IPS DF 19.7 (cell line): ENCODE results near the gene MESP2.
A peak's percentile ranks its signal among the peaks of the same experiment; 100 is the strongest.

Experiments
- DNase-seq: peaks from one replicate; pipeline ENCODE4 v3.0.0-alpha.2; 2013; ENCODE audit warnings: low read depth, low spot score

The MESP2 gene, protein sequence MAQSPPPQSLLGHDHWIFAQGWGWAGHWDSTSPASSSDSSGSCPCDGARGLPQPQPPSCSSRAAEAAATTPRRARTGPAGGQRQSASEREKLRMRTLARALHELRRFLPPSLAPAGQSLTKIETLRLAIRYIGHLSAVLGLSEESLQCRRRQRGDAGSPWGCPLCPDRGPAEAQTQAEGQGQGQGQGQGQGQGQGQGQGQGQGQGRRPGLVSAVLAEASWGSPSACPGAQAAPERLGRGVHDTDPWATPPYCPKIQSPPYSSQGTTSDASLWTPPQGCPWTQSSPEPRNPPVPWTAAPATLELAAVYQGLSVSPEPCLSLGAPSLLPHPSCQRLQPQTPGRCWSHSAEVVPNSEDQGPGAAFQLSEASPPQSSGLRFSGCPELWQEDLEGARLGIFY

DNA sequence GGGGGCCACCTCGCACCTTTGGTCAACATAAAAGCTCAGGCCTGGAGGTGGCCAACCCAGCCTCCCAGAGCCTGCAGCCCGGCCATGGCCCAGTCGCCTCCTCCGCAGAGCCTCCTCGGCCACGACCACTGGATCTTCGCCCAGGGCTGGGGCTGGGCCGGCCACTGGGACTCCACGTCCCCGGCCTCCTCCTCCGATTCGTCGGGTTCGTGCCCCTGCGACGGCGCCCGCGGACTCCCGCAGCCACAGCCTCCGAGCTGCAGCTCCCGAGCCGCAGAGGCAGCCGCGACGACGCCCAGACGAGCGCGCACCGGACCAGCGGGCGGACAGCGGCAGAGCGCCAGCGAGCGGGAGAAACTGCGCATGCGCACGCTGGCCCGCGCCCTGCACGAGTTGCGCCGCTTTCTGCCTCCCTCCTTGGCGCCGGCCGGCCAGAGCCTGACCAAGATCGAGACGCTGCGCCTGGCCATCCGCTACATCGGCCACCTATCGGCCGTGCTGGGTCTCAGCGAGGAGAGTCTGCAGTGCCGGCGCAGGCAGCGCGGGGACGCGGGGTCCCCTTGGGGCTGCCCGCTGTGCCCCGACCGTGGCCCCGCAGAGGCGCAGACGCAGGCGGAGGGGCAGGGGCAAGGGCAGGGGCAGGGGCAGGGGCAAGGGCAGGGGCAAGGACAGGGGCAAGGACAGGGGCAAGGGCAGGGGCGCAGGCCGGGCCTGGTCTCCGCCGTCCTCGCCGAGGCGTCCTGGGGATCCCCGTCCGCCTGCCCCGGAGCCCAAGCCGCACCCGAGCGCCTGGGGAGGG is at the start of gene MESP2:
MESP2 (plus strand) TSS at position 59 of the 799 bp plus-strand sequence; CDS start at position 85, 26 bp downstream.
- DNase-seq = peak; percentile 61

DNA sequence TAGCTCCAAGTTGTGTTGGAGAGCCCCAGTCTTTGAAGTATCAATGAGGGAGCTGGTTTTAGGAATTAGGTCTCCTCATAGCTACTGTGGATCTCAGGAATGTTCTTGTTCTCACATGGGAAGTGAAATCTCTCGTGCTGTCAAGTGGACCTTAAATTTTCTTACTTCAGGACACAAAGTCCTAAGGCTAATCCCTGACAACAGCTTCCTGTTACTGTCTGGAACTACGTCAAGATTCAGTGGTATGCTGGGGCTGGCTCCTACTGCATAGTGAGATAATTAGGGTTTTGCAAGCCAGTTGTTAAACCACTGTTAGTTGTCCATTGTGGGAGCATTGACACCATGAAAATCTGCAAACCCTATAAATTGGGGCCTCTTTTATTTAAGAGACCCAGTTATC is 47.9 kb upstream of the MESP2 start:
- DNase-seq = no peak

DNA sequence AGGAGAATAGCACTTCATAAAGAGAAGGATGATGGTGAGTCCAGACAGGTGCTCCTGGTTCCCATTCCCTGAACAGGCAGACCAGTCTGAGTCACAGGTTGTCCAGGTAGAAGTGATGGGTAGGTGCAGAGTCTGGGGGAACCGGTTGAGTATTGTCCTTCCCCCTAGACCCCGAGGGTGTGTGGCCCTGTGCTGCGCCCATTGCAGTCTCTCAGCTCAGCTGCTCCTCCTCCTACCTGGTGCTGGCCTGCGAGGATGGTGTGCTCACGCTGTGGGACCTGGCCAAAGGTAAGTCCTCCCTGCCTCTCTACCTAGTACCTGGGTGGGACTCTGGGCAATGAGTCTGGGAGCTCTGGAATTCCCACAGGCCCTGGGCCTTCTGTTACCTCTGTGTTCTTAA is 44.9 kb upstream of the MESP2 start:
- DNase-seq = no peak

GRCh38 chr15:89732451-89733172 is 43.5 kb upstream of the MESP2 start:
- DNase-seq = no peak

- DNase-seq = no peak
Observed at GRCh38 chr15:89735773-89736172, 40.4 kb upstream of the MESP2 start.

- peak; percentile 57 for DNase-seq
Observed at GRCh38 chr15:89740137-89740536, 36.0 kb upstream of the MESP2 start.

GRCh38 chr15:89743011-89743410 is 33.1 kb upstream of the MESP2 start:
- DNase-seq = no peak

DNA sequence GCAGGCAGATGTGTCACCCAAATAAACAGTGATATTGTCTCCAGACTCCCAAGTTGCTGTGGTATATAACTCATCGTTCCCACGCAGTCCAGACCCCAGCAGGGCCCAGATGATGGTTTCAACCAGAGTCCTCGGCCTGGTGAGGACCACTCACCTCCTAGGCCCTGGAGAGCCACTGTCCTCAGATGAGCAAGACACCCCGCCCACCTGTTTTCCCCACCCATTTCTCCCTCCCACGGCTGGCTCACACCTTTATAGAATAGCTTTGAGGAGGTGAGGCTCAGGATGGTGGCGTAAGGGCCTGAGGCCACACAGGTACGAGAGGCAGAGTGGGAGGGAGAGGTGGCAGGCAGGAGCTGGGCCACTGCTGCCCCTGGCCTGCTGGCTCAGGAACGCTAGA is 32.5 kb upstream of the MESP2 start:
- DNase-seq = no peak

DNA sequence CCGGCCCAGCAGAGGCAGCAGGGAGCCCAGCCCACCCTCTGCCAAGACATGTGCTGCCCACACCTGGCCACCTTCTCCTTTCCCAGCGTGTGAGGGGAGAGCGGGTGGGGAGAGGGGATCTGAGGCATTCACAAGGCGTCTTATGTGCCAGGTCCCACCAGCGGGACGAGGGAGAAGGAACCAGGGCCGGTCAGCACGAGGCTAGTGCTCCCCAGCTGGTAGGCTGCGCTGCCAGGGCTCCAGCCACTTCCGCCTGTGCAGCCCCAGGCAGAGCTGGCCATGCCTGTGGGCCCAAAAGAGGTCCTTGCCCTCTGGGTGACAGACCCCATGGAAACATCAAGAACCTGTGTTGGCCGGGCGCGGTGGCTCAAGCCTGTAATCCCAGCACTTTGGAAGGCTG is 31.0 kb upstream of the MESP2 start:
- DNase-seq = no peak

DNA sequence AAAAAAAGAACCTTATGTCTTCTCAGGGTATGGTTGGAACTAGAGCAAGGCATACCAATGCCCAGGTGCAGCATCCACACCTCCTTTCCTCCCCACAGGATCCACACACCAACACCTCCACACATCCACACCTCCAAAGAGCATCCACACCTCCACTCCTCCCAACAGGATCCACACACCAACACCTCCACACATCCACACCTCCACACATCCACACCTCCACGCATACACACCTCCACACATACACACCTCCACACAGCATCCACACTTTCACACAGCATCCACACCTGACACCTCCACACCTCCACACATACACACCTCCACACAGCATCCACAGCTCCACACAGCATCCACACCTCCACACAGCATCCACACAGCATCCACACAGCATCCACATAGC is 30.4 kb upstream of the MESP2 start:
- DNase-seq = no peak

- DNase-seq = no peak
Observed at GRCh38 chr15:89746386-89746780, 29.7 kb upstream of the MESP2 start.

DNA sequence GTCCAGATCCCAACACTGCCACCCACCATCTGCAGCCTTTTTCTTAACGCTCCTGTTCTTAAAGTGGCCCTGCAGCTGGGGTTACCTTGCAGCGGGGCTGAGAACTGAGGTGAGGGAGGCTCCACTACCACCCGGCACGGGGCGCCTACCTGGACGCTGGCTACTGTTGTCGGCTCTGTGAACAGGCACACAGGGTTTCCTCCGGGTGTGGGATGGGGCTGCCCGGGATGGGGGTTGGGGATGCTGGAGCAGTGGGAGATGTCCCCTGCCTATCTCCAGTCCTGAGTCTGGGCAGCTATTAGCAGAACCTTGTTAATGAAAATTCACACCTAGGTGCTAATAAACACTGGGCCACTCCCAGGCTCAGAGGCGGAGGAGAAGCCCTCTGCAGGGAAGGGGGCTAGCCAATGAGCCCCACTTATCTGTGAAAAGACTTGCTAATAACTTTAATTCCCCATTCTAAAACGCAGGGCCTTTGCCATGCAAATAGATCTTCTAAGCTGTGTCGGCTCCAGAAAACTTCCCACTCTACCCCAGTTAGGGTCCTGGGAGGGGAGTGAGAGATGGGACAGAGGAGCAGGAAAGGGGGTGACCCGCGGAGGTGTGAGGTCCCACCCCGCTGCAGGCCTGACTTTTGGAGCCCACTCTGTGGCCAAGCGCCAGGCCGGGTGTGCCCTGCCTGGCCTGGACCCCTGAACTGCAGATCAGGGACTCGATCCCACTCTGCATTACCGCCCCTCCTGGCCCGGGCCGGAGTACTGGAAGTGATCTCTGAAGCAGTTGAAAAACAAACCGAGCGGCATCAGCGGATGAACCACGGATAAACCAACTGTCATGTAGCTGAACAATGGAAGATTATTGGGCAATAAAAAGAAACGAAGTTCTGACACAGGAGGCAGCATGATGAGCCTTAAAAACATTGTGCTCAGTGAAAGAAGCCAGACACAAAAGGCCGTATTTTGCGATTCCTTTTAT is 28.1 kb upstream of the MESP2 start:
- DNase-seq = no peak

DNA sequence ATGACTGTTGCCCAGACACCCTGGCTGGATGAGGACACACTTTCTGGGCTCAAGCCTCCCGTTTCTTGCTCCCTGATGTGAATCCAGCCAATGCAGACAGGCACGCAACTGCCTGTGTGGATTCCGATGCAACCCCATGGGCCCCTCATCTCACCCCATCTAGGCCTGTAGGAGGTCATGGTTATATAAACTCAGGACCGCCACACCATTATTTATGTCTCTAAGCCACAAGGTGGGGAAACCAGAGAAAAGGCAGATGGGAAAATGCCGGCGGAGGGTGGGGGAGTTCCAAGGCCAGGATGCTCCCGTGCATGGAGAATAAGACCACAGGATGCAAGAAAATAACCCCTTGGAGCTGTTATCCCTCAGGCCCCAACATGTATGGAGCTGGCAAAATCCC is 27.1 kb upstream of the MESP2 start:
- no peak for DNase-seq

DNA sequence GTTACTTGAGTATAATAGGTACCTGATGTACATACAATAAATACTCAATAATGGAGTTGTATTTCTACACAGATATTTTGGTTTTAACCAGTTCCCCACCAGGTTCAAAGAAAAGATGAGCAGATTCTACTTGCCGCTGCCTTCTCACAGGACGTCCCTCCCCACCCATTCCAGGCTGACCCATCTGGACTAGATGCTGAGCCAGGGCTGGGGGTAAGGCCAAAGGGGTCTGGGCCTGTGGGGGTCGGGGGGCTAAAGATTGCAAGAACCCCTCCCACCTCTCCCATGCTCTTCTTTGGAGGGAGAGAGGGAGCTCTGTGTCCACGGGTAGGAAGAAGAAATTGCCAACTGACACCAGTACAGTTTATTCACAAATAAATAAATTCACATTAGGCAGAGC is 26.6 kb upstream of the MESP2 start:
- no peak for DNase-seq

- DNase-seq = no peak
Observed at GRCh38 chr15:89749951-89750559, 26.1 kb upstream of the MESP2 start.

DNA sequence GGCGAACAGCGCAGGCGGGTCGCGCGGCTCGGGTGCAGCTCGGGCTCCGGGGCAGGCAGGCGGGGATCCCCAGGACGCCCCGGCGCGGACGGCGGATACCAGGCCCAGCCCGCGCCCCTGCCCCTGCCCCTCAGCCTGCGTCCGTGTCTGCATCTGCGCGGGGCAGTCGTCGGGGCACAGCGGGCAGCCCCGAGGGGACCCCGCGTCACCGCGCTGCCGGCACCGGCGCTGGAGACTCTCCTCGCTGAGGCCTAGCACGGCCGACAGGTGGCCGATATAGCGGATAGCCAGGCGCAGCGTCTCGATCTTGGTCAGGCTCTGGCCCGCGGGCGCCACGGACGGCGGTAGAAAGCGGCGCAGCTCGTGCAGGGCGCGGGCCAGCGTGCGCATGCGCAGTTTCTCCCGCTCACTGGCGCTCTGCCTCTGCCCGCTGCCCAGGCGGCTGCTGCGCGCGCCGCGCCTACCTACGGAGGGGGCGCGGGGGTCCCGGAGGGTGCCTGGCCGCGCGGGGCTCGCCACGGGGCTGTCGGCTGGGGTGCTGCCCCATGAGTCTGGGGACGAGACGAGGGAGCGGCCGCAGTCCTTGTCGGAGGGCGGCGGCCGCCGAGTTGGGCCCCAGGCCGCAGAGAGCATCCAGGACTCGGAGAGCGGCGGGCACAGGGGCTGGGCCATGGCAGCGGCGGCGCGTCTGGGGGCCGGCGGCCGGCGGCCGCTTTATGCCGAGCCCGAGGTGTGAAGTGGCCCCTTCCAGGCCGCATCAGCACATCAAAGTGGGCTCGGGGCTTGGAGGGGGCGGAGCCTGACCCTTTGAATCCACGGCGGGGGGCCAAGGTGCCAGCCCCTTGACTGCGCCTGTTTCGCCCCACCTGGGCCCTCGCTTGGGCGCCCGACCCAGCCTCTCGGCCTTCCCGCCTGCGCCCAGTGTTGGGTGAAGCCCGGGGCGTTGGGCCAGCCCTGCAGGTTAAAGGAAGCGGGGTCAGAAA is 25.3 kb upstream of the MESP2 start, which contains the start of gene MESP1:
MESP1 (minus strand) TSS at position 690 of the 983 bp plus-strand sequence; CDS start at position 672, 18 bp downstream.
- DNase-seq = peak; percentile 63

- DNase-seq = no peak
Observed at GRCh38 chr15:89751748-89752147, 24.4 kb upstream of the MESP2 start.

GRCh38 chr15:89753855-89754254 is 22.3 kb upstream of the MESP2 start:
- DNase-seq = no peak
